Eye (tissue), 1 donor: ENCODE data around the gene TAF10.

ENCODE experiments used
- DNase-seq: peaks from one replicate; pipeline ENCODE4 v3.0.0-alpha.2; 2015

The TAF10 gene

GRCh38 chr11:6640036-6640984 is 28.3 kb upstream of the TAF10 start:
- no peak for DNase-seq

GRCh38 chr11:6638429-6638828 is 26.4 kb upstream of the TAF10 start:
- DNase-seq: no peak

GRCh38 chr11:6637871-6638270 is 25.9 kb upstream of the TAF10 start:
- no peak for DNase-seq

GRCh38 chr11:6636480-6636879 is 24.5 kb upstream of the TAF10 start:
- no peak for DNase-seq

- peak; percentile 60 for DNase-seq
These were observed 23.3 kb upstream of the TAF10 start for GRCh38 chr11:6635082-6635932.

- no peak for DNase-seq
These were observed 22.5 kb upstream of the TAF10 start for GRCh38 chr11:6634534-6634933.

GRCh38 chr11:6633422-6634408 is 21.7 kb upstream of the TAF10 start:
- DNase-seq: no peak

GRCh38 chr11:6632116-6633073 is 20.4 kb upstream of the TAF10 start:
- no peak for DNase-seq

- DNase-seq: no peak
These were observed 19.4 kb upstream of the TAF10 start for GRCh38 chr11:6631361-6631890.

- no peak for DNase-seq
These were observed 18.7 kb upstream of the TAF10 start for GRCh38 chr11:6630632-6631291.

GRCh38 chr11:6629892-6630631 is 18.0 kb upstream of the TAF10 start:
- peak; percentile 51 for DNase-seq

- no peak for DNase-seq
These were observed 17.5 kb upstream of the TAF10 start for GRCh38 chr11:6629573-6629891.

GRCh38 chr11:6628526-6628925 is 16.5 kb upstream of the TAF10 start:
- no peak for DNase-seq

GRCh38 chr11:6627762-6628241 is 15.8 kb upstream of the TAF10 start:
- no peak for DNase-seq

GRCh38 chr11:6626971-6627761 is 15.2 kb upstream of the TAF10 start:
- DNase-seq: no peak

GRCh38 chr11:6625832-6626420 is 13.9 kb upstream of the TAF10 start:
- DNase-seq: no peak

- no peak for DNase-seq
These were observed 13.3 kb upstream of the TAF10 start for GRCh38 chr11:6625156-6625831.
